ENCODE measurements around the gene MAGT1.

DNA sequence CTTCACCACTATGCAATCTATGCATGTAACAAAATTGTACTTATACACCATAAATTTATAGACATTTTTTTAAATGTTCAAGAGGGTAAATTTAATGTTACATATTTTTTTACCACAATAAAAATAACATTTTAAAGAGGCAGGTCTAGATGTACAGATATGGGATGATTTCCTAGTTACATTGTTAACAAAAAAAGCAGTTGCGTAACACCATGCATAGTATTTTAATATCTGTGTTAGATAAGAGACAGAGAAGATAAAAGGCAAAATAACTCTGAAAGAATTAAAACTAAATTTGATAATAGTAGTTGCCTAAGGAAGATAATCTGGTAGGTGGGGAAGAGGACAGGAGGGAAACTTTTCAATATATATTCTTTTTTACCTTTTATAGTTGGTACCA is 100.1 kb downstream of the MAGT1 start:
- TF ChIP-seq GATA2 (IDR thresholded peaks at IDR 0.05; ENCODE audit: low read depth, low read length): no peak
- no peak for TF ChIP-seq GATA3 (IDR thresholded peaks at IDR 0.05; ENCODE audit: low read depth, low read length)

All from SH-SY5Y (cell line).